SK-N-SH treated with all-trans-retinoic acid at 6 μM for 48 hours (cell line): ENCODE results near the gene FRS3.

Experiments used
- ARNTL ChIP-seq: fragments of 450-650 bp; formaldehyde crosslinking; IDR thresholded peaks from 2 replicates; pipeline ENCODE4 v1.5.0; 2020; ENCODE audit warnings: low read depth, mild to moderate bottlenecking, moderate library complexity, borderline replicate concordance
- BACH2 ChIP-seq: fragments of 250-450 bp; sonication (Bioruptor Pico); IDR thresholded peaks from 2 replicates; pipeline ENCODE4 v1.9.0; 2021; ENCODE audit warnings: mild to moderate bottlenecking, borderline replicate concordance
- ISL1 ChIP-seq: fragments of 250-450 bp; sonication (Bioruptor Pico); IDR thresholded peaks from 2 replicates; pipeline ENCODE4 v2.1.2; 2022; ENCODE audit warnings: mild to moderate bottlenecking, moderate library complexity
- TCF4 ChIP-seq: fragments of 250-450 bp; sonication (Bioruptor Pico); IDR thresholded peaks from 2 replicates; pipeline ENCODE4 v1.8.0; 2021; ENCODE audit warnings: mild to moderate bottlenecking, moderate library complexity, borderline replicate concordance
- ZFP3 ChIP-seq: fragments of 250-450 bp; sonication (Bioruptor Pico); IDR thresholded peaks from 2 replicates; pipeline ENCODE4 v1.5.0; 2020; ENCODE audit warnings: mild to moderate bottlenecking, moderate library complexity
- ZNF565 ChIP-seq: fragments of 450-650 bp; formaldehyde crosslinking; conservative IDR thresholded peaks from 2 replicates; pipeline ENCODE4 v1.5.0; 2020; ENCODE audit warnings: low read depth, mild to moderate bottlenecking, moderate library complexity
- ZNF70 ChIP-seq: fragments of 450-650 bp; formaldehyde crosslinking; IDR thresholded peaks from 2 replicates; pipeline ENCODE4 v1.5.0; 2020; ENCODE audit warnings: mild to moderate bottlenecking, moderate library complexity
- TF ChIP-seq, protein P1 (sequence below): fragments of 250-450 bp; sonication (Bioruptor Pico); IDR thresholded peaks from 2 replicates; pipeline ENCODE4 v1.8.0; 2020; ENCODE audit warnings: mild to moderate bottlenecking, moderate library complexity, borderline replicate concordance

DNA sequence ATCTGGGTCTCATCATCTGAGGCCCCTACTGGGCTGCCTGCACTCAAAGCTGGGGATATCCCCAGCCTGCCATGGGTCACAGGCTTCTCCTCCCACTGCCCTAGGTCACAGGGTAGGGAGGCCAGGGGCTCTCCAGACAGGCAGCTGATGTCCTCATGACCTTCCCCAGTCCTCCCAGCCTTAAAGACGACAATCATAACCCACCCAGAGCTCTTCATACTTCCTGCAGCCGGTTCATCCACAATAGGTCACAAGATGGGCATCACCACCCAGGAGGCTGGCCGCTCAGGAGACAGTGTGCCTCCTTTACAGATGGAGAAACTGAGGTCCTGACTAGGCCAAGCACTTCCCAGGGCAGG, 59.5 kb downstream of the FRS3 start:
- TF ChIP-seq ZFP3 (CRISPR knock-in tag) (no peak), ZNF565 (CRISPR knock-in tag) (no peak), TCF4 (no peak), ZNF70 (CRISPR knock-in tag) (no peak), ARNTL (CRISPR knock-in tag) (no peak), ISL1 (CRISPR knock-in tag) (no peak), BACH2 (CRISPR knock-in tag) (no peak)
- TF ChIP-seq, protein P1, sequence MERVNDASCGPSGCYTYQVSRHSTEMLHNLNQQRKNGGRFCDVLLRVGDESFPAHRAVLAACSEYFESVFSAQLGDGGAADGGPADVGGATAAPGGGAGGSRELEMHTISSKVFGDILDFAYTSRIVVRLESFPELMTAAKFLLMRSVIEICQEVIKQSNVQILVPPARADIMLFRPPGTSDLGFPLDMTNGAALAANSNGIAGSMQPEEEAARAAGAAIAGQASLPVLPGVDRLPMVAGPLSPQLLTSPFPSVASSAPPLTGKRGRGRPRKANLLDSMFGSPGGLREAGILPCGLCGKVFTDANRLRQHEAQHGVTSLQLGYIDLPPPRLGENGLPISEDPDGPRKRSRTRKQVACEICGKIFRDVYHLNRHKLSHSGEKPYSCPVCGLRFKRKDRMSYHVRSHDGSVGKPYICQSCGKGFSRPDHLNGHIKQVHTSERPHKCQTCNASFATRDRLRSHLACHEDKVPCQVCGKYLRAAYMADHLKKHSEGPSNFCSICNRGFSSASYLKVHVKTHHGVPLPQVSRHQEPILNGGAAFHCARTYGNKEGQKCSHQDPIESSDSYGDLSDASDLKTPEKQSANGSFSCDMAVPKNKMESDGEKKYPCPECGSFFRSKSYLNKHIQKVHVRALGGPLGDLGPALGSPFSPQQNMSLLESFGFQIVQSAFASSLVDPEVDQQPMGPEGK (CRISPR knock-in tag), result no peak
